Measurements from ENCODE around the gene MYO9B. TPM values are rescaled to one million over a fixed set of nuclear protein-coding genes. Genes with fewer than 3 reads are reported as not detected.
"Not testable (repeated sequence)": the region's sequence is repeated elsewhere in the genome, so short reads cannot be mapped to it uniquely, and the experiment has no call there.

The MYO9B gene
- total RNA-seq, 1 experiment from 2014 or later, result 32.9 TPM

DNA sequence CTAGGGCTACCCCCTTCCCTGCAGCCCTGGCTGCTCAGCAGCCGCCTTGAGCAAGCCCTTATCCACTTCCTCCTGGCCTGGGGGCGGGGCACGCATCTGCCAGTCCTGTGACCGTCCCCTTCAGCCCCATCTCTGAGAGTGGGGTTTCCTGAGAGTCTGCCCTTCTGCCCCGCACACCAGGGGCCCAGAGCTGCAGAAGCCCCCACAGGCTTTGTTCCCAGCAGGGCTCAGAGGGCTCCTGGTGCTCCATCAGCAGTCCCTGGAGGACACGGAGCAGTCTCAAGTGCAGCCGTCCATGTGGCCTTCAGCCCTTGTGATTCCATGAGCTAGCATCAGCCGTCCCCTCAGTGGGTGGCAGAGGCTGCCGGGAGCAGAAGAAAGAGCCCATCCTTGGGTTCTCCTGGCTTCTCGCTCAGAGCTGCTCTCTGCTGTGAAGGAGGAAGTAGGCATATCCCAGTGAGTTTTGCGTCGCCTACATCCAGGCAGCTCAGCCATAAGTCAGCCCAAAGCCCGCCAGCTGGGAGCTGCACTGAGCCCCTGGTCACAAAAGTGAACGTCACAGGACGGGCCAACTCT lies 16.3 kb downstream of the MYO9B start:
- no peaks in the 10 kb centered on the region for H3K27me3 ChIP-seq (ENCODE audit: control insufficient read depth, insufficient read depth, low read length)
- H3K36me3 ChIP-seq (replicated peaks; ENCODE audit: control insufficient read depth, insufficient read depth, low read length), result no peaks in the 10 kb centered on the region
- no peak overlapping the region for H3K4me3 ChIP-seq (ENCODE audit: insufficient read depth, low read depth, low read length)
- DNase-seq, result peak; percentile 83

DNA sequence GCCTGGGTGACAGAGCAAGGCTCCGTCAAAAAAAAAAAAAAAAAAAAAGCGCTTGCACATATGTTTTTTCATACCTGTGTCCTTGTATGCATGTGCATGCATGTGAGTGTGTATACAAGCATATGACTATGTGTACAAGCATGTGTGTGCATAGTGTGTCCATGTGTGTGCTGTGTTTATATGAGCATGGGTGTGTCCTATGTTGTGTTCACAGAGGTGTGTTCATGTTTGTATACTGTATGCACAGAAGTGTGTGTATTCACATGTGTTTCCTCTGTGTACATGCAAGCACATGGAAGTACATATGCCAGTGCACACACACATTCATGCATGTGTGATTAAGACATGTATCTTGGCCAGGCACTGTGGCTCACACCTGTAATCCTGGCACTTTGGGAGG lies 17.1 kb downstream of the MYO9B start:
- no peaks in the 10 kb centered on the region for H3K36me3 ChIP-seq (replicated peaks; ENCODE audit: control insufficient read depth, insufficient read depth, low read length)
- no peaks in the 10 kb centered on the region for H3K27me3 ChIP-seq (ENCODE audit: control insufficient read depth, insufficient read depth, low read length)
- DNase-seq, result no peak

DNA sequence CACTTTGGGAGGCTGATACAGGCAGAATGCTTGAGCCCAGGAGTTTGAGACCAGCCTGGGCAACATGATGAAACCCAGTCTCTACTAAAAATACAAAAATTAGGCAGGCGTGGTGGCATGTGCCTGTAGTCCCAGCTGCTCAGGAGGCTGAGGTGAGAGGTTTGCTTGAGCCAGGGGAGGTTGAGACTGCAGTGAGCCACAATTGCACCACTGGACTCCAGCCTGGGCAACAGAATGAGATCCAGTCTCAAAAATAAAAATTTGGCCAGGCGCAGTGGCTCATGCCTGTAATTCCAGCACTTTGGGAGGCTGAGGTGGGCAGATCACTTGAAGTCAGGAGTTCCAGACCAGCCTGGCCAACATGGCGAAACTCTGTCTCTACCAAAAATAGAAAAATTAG lies 19.1 kb downstream of the MYO9B start:
- not testable (repeated sequence) for H3K4me3 ChIP-seq (ENCODE audit: insufficient read depth, low read depth, low read length); DNase-seq; H3K27me3 ChIP-seq (ENCODE audit: control insufficient read depth, insufficient read depth, low read length); H3K36me3 ChIP-seq (replicated peaks; ENCODE audit: control insufficient read depth, insufficient read depth, low read length)

More for the DNA sequence above, 17.1 kb downstream of the MYO9B start:
- no peak overlapping the region for H3K4me3 ChIP-seq (ENCODE audit: insufficient read depth, low read depth, low read length)

DNA sequence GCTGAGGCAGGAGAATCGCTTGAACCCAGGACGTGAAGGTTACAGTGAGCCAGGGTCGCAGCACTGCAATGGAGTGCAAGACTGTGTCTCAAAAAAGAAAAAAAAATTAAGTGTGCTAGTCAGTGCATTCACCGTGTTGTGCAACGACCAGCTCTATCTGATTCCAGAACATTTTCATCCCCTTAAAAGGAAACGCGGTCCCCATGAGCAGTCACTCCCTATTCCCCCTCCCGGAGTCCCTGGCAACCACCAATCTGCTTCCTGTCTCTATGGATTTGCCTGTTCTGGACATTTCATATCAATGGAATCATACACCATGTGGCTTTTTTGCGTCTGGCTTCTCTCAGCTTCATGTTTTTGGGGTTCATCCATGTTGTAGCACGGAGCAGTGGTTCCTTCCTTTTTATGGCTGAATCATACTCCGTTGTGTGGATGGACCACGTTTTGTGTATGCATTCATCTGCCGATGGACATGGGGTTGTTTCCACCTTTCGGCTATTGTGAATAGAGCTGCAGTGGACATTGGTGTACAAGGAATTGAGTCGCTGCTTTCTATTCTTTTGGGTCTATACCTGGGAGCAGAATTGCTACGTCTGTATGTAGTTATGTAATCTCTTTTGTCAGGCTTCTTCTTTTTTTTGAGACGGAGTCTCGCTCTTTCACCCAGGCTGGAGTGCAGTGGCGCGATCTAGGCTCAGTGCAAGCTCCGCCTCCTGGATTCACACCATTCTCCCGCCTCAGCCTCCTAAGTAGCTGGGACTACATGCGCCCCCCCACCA lies 19.8 kb downstream of the MYO9B start:
- no peaks in the 10 kb centered on the region for H3K27me3 ChIP-seq (ENCODE audit: control insufficient read depth, insufficient read depth, low read length)
- H3K4me3 ChIP-seq (ENCODE audit: insufficient read depth, low read depth, low read length), result no peak overlapping the region
- DNase-seq, result no peak
- H3K36me3 ChIP-seq (replicated peaks; ENCODE audit: control insufficient read depth, insufficient read depth, low read length), result no peaks in the 10 kb centered on the region

DNA sequence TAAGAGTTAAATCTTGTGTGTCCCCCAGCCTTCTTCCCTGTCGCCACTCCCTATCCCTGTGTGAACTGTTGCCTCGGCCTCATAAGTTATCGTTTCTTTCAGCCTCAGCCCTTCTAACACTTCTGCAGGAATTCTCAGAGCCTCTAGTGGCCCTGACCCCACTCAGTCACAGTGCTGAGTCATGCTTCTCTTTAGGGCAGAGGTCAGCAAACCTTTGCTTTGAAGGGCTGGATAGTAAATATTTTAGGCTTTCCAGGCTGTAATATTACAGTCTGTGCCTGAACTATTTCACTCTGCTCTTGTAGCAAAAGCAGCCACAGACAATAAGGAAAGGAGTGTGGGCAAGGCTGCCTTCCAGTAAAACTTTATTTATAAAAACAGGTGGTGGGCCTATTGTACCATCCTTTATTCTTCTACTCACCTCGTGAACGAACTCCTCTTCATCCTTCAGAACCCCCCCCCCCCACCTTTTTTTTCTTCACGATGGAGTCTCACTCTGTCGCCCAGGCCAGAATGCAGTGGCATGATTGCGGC lies 22.1 kb downstream of the MYO9B start:
- DNase-seq, result no peak
- Histone ChIP-seq H3K4me3 (ENCODE audit: insufficient read depth, low read depth, low read length) (no peak overlapping the region), H3K27me3 (ENCODE audit: control insufficient read depth, insufficient read depth, low read length) (no peaks in the 10 kb centered on the region), H3K36me3 (replicated peaks; ENCODE audit: control insufficient read depth, insufficient read depth, low read length) (peaks cover 4% of the 10 kb centered on the region)

DNA sequence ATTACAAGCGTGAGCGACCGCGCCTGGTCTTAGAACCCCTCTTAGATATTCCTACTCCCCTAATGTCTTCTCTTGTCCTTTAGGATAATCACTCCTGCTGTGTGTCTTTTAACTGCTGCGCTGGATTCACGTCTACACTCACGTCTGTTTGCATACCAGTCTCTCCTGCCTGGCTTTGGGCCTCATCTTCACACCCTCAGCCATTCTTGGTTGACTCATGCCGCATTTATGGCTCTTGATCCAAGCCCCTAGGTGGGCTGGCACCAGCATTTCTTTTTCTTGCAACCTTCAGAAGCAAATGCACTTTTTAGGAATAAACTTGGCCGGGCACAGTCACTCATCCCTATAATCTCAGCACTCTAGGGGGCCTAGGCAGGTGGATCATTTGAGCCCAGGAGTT lies 22.7 kb downstream of the MYO9B start:
- H3K27me3 ChIP-seq (ENCODE audit: control insufficient read depth, insufficient read depth, low read length), result no peaks in the 10 kb centered on the region
- DNase-seq, result no peak
- H3K36me3 ChIP-seq (replicated peaks; ENCODE audit: control insufficient read depth, insufficient read depth, low read length), result peaks cover 4% of the 10 kb centered on the region
- H3K4me3 ChIP-seq (ENCODE audit: insufficient read depth, low read depth, low read length), result no peak overlapping the region

- Histone ChIP-seq H3K4me3 (ENCODE audit: insufficient read depth, low read depth, low read length) (no peak overlapping the region), H3K36me3 (replicated peaks; ENCODE audit: control insufficient read depth, insufficient read depth, low read length) (peaks cover 4% of the 10 kb centered on the region), H3K27me3 (ENCODE audit: control insufficient read depth, insufficient read depth, low read length) (no peaks in the 10 kb centered on the region)
- no peak for DNase-seq
Measured at GRCh38 chr19:17101686-17102628, 26.4 kb downstream of the MYO9B start.

GRCh38 chr19:17103177-17103576 lies 27.6 kb downstream of the MYO9B start:
- DNase-seq, result peak; percentile 86
- H3K27me3 ChIP-seq (ENCODE audit: control insufficient read depth, insufficient read depth, low read length), result no peaks in the 10 kb centered on the region

DNA sequence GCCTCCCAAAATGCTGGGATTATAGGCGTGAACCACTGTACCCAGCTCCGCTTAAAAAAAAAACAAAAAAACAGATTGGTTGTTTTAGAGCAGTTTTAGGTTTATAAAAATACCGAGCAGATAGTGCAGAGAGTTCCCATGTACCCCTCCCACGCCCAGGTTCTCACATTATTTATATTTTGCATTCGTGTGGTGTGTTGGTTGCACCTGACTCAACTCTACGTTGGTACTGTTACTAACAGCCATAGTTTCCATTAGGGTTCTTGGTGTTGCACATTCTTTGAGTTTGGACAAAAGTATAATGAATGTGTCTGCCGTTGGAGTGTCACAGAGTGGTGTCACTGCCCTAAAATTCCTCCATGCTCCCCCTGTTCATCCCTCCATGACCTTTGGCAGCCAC lies 29.1 kb downstream of the MYO9B start:
- H3K27me3 ChIP-seq (ENCODE audit: control insufficient read depth, insufficient read depth, low read length), result no peaks in the 10 kb centered on the region
- DNase-seq, result no peak
- no peak overlapping the region for H3K4me3 ChIP-seq (ENCODE audit: insufficient read depth, low read depth, low read length)
- H3K36me3 ChIP-seq (replicated peaks; ENCODE audit: control insufficient read depth, insufficient read depth, low read length), result peaks cover 4% of the 10 kb centered on the region

More at GRCh38 chr19:17103177-17103576, 27.6 kb downstream of the MYO9B start:
- H3K4me3 ChIP-seq (ENCODE audit: insufficient read depth, low read depth, low read length), result no peak overlapping the region
- H3K36me3 ChIP-seq (replicated peaks; ENCODE audit: control insufficient read depth, insufficient read depth, low read length), result peaks cover 4% of the 10 kb centered on the region

GRCh38 chr19:17105556-17105955 lies 30.0 kb downstream of the MYO9B start:
- no peak for DNase-seq
- H3K4me3 ChIP-seq (ENCODE audit: insufficient read depth, low read depth, low read length), result no peak overlapping the region
- no peaks in the 10 kb centered on the region for H3K27me3 ChIP-seq (ENCODE audit: control insufficient read depth, insufficient read depth, low read length)
- H3K36me3 ChIP-seq (replicated peaks; ENCODE audit: control insufficient read depth, insufficient read depth, low read length), result peaks cover 4% of the 10 kb centered on the region

DNA sequence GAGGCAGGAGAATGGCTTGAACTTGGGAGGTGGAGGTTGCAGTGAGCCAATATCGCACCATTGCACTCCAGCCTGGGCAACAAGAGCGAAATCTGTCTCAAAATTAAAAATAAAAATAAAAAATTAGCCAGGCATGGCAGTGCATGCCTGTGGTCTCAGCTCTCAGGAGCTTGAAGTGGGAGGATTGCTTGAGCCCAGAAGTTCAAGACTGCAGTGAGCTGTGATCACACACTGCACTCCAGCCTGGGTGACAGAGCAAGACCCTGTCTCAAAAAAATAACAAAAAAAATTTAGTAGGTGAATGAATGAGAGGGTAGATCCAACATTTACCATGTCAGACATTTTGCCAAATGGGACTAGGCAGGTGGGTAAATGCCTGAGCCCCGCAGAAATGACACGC lies 31.4 kb downstream of the MYO9B start:
- not testable (repeated sequence) for H3K36me3 ChIP-seq (replicated peaks; ENCODE audit: control insufficient read depth, insufficient read depth, low read length); H3K27me3 ChIP-seq (ENCODE audit: control insufficient read depth, insufficient read depth, low read length); DNase-seq; H3K4me3 ChIP-seq (ENCODE audit: insufficient read depth, low read depth, low read length)

DNA sequence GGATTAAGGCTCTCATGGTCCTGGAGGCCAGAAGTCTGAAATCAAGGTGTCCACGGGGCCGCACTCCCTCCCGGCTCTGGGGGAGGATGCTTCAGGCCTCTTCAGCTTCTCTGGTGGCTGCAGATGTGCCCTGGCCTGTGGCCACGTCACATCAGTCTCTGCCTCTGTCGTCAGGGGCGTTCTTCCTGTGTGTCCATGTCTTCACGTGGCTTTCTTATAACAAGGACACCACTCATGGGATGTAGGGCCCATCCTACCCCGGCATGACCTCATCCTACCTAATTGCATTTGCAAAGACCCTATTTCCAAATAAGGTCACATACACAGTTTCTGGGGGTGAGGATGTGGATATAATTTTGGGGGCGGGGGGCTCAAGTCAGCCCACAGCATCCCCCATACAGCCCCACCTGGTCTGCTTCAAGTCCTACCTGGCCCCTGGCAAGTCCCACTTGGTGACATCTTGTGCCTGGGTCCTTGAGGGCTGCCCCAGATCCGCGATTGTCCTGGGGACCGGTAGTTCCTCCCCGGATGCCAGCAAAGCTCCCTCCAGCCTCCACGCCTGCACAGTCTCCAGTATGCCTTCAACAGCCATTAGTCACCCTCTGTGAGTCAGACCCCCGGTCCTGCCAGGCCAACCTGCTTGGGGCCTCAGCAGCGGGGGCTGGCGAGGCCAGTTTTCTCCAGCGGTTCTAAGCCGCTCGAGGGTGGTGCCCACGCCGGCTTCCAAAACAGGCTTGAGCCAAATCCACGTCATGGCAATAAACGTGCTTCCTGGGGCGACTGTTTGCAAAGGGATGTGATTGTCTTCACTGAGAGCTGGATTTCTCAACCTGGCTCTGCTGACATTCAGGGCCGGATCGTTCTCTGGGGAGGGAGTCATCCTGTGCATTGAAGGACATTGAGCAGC lies 32.2 kb downstream of the MYO9B start:
- H3K4me3 ChIP-seq (ENCODE audit: insufficient read depth, low read depth, low read length), result no peak overlapping the region
- peaks cover 2% of the 10 kb centered on the region for H3K36me3 ChIP-seq (replicated peaks; ENCODE audit: control insufficient read depth, insufficient read depth, low read length)
- no peaks in the 10 kb centered on the region for H3K27me3 ChIP-seq (ENCODE audit: control insufficient read depth, insufficient read depth, low read length)
- DNase-seq, result no peak

DNA sequence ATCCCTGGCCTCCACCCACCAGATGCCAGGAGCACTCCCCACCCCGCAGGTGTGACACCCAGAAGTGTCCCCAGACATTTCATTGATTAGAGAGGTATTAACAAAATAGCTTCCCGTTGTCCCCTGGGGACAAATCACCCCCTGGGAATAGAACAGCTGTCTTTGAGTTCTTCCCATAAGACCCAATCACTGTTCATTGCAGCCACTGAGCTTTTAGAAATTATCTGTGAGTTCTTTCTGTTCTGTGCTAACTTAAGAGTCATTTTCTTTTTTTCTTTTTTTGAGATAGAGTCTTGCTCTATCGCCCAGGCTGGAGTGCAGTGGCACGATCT lies 32.8 kb downstream of the MYO9B start:
- no peaks in the 10 kb centered on the region for H3K27me3 ChIP-seq (ENCODE audit: control insufficient read depth, insufficient read depth, low read length)
- peaks cover 2% of the 10 kb centered on the region for H3K36me3 ChIP-seq (replicated peaks; ENCODE audit: control insufficient read depth, insufficient read depth, low read length)
- no peak overlapping the region for H3K4me3 ChIP-seq (ENCODE audit: insufficient read depth, low read depth, low read length)
- no peak for DNase-seq

DNA sequence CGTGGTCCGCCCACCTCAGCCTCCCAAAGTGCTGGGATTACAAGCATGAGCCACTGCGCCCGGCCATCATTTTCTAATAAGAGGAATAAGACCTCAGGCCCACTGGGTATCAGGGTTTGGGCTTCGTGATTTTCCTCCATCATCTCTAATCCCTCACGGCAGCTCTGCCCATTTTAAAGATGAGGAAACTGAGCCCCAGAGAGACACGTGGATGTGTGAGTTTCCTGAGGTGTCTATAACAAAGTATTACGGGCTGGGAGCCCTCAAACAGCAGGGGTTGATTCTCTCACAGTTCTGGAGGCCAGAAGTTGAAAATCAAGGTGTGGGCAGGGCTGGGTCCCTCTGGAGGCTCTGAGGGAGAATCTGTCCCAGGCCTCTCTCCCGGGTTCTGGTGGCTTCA lies 33.7 kb downstream of the MYO9B start:
- H3K36me3 ChIP-seq (replicated peaks; ENCODE audit: control insufficient read depth, insufficient read depth, low read length), result peaks cover 2% of the 10 kb centered on the region
- no peak for DNase-seq
- no peak overlapping the region for H3K4me3 ChIP-seq (ENCODE audit: insufficient read depth, low read depth, low read length)
- no peaks in the 10 kb centered on the region for H3K27me3 ChIP-seq (ENCODE audit: control insufficient read depth, insufficient read depth, low read length)

All from H7 (cell line).